Panc1 (cell line): ENCODE results near the gene CLNK.

Source experiments
- CTCF ChIP-seq: fragments of 450-650 bp; IDR thresholded peaks from 2 replicates; pipeline ENCODE4 v1.5.1; 2017; ENCODE audit warnings: mild to moderate bottlenecking
- SIN3A ChIP-seq: IDR thresholded peaks from 2 replicates; pipeline ENCODE4 v1.6.1; 2012; ENCODE audit warnings: low read depth, mild to moderate bottlenecking, low read length, moderate library complexity, borderline replicate concordance; ENCODE audit not compliant: insufficient read depth

- TF ChIP-seq CTCF = no peak
- no peak for TF ChIP-seq SIN3A
These were observed 107.5 kb downstream of the CLNK start for GRCh38 chr4:10577018-10577417.
